Fibroblast of lung (primary cell): ENCODE data around the gene MACROD2.

Experiments used
- CTCF ChIP-seq, 2 donors: IDR thresholded peaks in 1 of 2; conservative IDR thresholded peaks in 1 of 2; 1 replicate in 1 of 2; 2 replicates in 1 of 2; pipeline ENCODE4 v1.5.1; 2011 to 2012; ENCODE audit warnings: low read length in 2 of 2, control low read depth in 1 of 2, inconsistent platforms in 1 of 2, low read depth in 1 of 2, mild to moderate bottlenecking in 1 of 2
- EZH2 ChIP-seq: IDR thresholded peaks from 2 replicates; pipeline ENCODE4 v1.5.1; 2012; ENCODE audit warnings: low read length, control low read depth, mild to moderate bottlenecking; ENCODE audit errors: missing control alignments

- no peak for TF ChIP-seq CTCF (conservative IDR thresholded peaks at IDR 0.05 in 1 of 2, IDR thresholded peaks at IDR 0.05 in 1 of 2; ENCODE audit: low read depth in 1 of 2, low read length in 2 of 2)
- TF ChIP-seq EZH2 = no peak
These were observed 1777.5 kb downstream of the MACROD2 start for GRCh38 chr20:15772826-15773225.
